ENCODE data around the gene CSPG4.

The CSPG4 gene

DNA sequence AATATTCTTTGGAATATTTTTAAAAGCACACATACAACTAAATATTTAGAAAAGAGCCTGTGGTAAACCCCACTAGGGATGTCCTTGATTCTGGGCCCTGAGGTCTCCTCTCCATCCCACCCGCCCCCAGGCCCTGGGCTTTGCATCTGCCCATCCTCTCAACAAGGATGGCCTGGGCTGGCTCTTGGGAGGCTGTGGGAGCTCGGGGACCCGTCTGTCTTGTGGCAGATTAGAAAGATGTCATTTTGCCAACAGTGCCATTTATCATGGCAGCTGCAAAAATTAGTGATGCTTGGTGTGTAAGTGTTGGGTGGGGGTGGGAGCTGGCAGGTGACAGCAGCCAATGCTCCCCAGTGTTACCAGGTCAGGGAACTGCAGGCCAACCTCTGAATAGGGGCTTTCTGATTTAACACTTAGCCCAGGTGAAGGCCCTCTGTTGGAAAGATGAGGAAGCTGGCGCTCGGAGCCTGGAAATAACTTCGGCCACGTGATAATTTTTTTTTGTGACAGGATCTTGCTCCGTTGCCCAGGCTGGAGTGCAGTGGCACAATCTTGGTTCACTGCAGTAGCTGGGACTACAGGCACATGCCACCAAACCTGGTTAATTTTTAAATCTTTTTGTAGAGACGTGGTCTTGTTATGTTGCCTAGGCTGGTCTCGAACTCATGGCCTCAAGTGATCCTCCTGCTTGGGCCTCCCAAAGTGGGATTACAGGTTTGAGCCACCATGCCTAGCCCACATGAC is 16.9 kb upstream of the CSPG4 start:
- Histone ChIP-seq H3K27me3 (ENCODE audit: low read depth, low read length) (no peaks in the 10 kb centered on the region), H3K4me1 (ENCODE audit: control insufficient read depth in 1 of 2, insufficient read depth in 2 of 2, low read length in 2 of 2) (peaks cover 1 to 26% of the 10 kb centered on the region in 2 donors), H3K4me3 (ENCODE audit: low read depth in 1 of 2, low read length in 2 of 2) (no peak overlapping the region), H3K36me3 (ENCODE audit: control insufficient read depth in 1 of 2, insufficient read depth in 2 of 2, low read length in 2 of 2) (no peaks in the 10 kb centered on the region), H3K9me3 (ENCODE audit: control insufficient read depth in 1 of 2, low read length in 2 of 2) (no peaks in the 10 kb centered on the region), H3K27ac (ENCODE audit: low read length) (no peak overlapping the region)

DNA sequence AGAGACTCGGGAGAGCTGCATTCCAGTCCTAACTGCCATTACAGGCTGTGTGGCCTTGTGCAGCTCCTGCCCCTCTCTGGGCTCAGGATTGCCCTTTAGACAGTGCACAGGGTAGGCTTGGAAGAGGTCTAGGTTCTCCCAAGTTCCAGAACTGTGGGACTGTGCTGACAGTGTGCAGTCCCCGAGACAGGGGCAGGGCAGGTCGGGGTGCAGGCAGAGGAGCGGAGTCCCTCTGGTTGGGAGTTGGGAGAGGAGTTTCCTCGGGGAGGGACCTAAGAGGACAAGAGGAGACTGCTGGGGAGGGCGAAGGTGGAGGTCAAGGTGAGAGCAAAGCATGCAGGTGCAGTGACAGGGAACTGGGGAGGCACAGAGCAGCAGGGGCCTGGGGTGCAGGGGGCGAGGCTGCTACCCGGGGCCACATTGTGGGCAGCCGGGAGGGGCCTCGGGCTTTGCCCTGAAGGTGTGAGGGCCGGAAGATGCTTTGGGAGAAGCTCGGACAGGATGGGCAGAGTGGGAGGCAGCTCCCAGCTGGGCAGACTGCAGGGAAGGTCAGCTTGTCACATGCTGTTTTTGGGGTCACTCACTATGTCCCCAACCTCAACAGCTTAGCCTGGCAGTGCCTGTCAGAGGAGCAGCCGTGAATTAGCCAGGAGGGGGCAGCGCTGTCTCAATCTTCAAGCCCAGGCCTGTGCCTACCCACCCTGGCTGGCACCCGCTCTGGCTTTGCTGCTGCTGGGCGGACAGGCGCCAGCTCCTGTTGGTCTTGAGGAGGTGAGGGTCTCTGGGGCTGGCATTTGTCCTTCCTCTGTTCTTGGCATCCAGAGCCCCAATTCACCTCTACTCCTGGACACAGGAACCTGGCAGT is 15.4 kb upstream of the CSPG4 start:
- Histone ChIP-seq H3K9me3 (ENCODE audit: control insufficient read depth in 1 of 2, low read length in 2 of 2) (no peaks in the 10 kb centered on the region), H3K27ac (ENCODE audit: low read length) (no peak overlapping the region), H3K27me3 (ENCODE audit: low read depth, low read length) (no peaks in the 10 kb centered on the region), H3K4me3 (ENCODE audit: low read depth in 1 of 2, low read length in 2 of 2) (no peak overlapping the region), H3K4me1 (ENCODE audit: control insufficient read depth in 1 of 2, insufficient read depth in 2 of 2, low read length in 2 of 2) (peaks cover 12 to 36% of the 10 kb centered on the region in 2 donors), H3K36me3 (ENCODE audit: control insufficient read depth in 1 of 2, insufficient read depth in 2 of 2, low read length in 2 of 2) (no peaks in the 10 kb centered on the region)

DNA sequence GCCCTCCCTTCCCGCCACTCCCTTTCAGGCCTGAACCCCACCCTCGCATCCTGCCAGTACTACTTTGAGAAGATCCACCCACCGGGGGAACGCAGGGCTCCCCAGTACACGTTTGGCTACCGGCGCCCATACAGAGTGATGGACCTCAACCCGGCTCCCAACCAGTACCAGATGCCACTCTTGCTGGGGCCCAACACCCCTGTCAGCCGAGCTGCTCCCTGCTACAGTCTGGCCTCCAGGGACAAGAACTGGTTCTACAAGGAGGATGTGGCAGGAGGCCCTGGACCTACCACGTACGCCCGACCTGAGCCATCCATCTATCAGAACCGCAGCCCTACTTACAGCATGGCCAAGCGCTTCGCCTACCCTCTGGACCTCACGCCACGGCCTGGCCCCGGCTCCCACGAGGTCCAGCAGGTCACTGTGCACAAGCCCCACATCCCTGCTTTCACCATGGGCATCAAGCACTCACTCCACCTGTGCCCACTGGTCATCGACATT is 14.4 kb upstream of the CSPG4 start:
- Histone ChIP-seq H3K36me3 (ENCODE audit: control insufficient read depth in 1 of 2, insufficient read depth in 2 of 2, low read length in 2 of 2) (no peaks in the 10 kb centered on the region), H3K9me3 (ENCODE audit: control insufficient read depth in 1 of 2, low read length in 2 of 2) (no peaks in the 10 kb centered on the region), H3K4me3 (ENCODE audit: low read depth in 1 of 2, low read length in 2 of 2) (no peak overlapping the region), H3K27ac (ENCODE audit: low read length) (no peak overlapping the region), H3K27me3 (ENCODE audit: low read depth, low read length) (no peaks in the 10 kb centered on the region), H3K4me1 (ENCODE audit: control insufficient read depth in 1 of 2, insufficient read depth in 2 of 2, low read length in 2 of 2) (peaks cover 12 to 40% of the 10 kb centered on the region in 2 donors)

DNA sequence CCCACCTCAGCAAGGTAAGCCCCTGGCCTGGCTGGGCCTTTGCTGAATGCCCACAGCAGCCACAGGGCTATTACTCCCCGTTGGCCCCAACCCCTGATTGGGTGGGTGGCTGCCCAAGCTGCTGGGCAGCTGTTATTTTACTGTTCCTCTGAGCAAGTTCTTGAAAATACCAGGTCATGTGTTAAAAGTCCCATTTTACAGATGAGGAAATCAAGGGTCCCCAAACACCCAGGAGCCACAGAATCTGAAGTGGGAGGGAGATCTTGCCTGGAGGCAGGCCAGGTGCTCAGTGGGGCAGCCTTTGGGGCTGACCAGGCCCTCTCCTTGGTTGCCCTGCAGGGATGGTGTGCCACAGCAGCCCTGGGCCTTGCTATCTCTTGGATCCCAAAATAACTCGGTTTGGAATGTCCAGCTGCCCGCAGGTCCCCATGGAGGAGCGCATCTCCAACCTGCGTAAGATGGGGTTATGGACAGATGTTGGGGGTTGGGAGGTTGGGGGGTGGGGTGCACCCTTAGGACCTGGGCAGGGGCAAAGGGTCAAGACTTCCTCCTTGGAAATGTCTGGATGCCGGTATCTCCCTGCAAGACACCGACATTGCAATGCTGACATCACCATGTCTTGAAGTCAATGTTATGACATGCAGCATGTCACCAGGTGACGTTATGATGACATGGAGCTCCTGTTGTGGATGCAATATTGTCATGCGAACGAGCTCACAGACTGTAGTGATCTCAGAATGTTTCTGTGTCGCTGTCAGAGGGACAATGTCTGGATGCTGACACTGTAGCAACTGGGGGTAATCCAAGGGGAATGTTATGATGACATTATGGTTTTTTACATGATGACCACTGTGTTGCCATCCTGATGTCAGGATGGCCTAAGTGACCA is 13.3 kb upstream of the CSPG4 start:
- Histone ChIP-seq H3K4me3 (ENCODE audit: low read depth in 1 of 2, low read length in 2 of 2) (no peak overlapping the region), H3K36me3 (ENCODE audit: control insufficient read depth in 1 of 2, insufficient read depth in 2 of 2, low read length in 2 of 2) (no peaks in the 10 kb centered on the region), H3K27me3 (ENCODE audit: low read depth, low read length) (no peaks in the 10 kb centered on the region), H3K27ac (ENCODE audit: low read length) (no peak overlapping the region), H3K4me1 (ENCODE audit: control insufficient read depth in 1 of 2, insufficient read depth in 2 of 2, low read length in 2 of 2) (peaks cover 12 to 37% of the 10 kb centered on the region in 2 donors), H3K9me3 (ENCODE audit: control insufficient read depth in 1 of 2, low read length in 2 of 2) (no peaks in the 10 kb centered on the region)

DNA sequence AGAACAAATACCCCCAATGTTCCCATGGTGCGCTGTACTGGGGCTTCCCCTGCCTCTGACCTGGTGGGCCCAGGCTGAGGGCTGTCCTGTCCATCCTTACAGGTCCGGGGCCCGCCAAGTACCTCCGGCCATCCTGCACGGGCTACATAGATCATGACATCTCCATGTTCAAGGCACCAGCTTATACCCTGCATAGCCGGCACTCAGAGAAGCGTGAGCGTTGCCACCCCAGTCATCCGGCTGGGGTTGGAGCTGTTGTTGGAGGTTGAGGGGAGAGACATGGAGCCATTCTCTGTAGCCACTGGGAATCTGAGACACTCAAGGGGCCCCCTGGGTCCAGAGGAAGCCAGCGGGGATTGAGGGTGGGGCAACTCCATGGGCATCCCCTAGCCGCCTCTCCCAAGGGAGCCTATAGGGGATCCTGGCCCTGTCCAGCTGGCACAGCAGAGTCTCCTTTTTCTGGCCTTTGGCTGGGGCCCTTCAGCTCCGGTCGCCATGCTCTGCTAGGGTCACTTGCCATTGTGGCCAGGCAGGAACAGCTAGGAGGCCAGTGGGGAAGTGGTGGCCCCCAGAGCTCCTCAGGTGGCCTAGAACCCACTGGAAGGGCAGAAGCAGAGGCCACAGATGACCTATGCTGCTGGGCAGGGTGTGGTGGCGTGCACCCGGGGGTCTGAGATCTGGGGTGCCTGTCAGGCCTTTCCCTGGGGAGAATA is 12.5 kb upstream of the CSPG4 start:
- H3K36me3 ChIP-seq (ENCODE audit: control insufficient read depth in 1 of 2, insufficient read depth in 2 of 2, low read length in 2 of 2): no peaks in the 10 kb centered on the region
- H3K27ac ChIP-seq (ENCODE audit: low read length): no peak overlapping the region
- H3K4me1 ChIP-seq (ENCODE audit: control insufficient read depth in 1 of 2, insufficient read depth in 2 of 2, low read length in 2 of 2): peaks cover 12 to 42% of the 10 kb centered on the region in 2 donors
- no peak overlapping the region for H3K4me3 ChIP-seq (ENCODE audit: low read depth in 1 of 2, low read length in 2 of 2)
- H3K27me3 ChIP-seq (ENCODE audit: low read depth, low read length): no peaks in the 10 kb centered on the region
- no peaks in the 10 kb centered on the region for H3K9me3 ChIP-seq (ENCODE audit: control insufficient read depth in 1 of 2, low read length in 2 of 2)

DNA sequence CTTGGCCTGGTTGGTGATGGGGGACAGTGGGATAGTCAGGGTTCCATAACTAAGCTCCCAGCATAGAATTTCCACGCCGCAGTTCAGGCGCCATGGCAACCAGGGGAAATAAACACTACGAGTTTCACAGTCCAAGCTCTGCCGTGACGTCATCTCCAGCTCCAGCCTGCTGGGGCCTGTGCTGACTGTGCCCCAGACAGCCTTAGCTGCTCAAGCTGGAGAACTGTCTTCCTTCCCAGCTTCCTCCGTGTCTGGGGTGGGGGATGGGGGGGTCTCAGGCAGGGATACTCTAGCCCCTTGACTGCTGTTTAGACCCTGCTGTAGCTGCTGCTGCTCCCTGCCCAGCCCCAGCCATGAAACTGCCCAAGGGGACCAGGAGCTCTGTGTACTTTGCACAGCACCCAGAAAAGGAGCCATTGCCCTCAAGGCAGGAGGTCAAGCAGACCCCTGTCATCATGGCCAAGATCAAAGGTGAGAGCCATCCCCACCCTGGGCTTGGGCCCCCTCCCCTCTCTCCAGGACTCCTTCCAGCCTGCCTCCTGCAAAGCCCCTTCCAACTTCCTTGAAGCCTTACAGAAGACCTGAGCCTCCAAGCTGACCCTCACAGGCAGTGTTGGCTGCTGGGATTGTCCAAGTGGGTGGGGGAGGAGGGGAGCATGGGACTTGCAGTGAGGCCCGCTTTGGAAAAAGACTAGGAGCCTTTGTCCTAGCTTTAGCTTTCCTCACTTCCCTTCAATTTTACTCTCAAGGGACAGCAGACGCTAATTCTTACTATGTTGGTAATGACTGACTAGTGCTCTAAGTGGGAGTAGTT is 11.4 kb upstream of the CSPG4 start:
- H3K4me3 ChIP-seq (ENCODE audit: low read depth in 1 of 2, low read length in 2 of 2): peak overlapping the region in 1 of 2 donors; percentile 30
- H3K9me3 ChIP-seq (ENCODE audit: control insufficient read depth in 1 of 2, low read length in 2 of 2): no peaks in the 10 kb centered on the region
- H3K27ac ChIP-seq (ENCODE audit: low read length): peak overlapping the region; percentile 84

DNA sequence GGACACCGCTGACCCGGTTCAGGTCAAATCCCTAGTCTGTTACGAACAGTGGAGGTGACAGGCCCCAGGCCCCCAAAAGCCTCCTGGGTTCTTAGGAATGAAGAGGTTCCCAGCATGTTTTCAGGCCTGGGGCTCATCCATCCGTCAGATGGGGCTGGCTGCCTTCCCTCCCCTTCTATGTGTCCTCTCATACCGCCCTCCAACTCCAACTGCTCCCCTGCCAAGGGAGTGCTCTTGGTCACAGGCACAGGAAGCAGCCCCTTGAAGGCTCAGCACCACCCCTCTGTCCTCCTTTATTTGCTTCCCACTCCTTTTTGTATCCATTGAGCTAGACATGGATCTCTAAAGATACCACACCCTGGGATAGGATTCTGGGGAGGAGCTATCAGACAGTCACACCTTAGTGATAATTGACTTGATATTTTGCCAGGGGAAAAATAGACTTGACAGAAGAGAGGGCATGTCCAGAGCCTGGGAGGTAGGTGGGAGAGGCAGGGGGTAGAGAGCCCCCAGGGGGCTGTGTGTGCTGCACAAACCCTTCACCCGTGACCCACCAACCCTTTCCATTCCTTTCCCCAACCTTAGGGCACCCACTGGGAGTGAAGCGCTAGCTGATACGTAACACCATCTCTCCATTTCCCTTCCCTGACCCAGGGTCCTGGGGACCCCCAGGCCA is 10.7 kb upstream of the CSPG4 start:
- H3K27ac ChIP-seq (ENCODE audit: low read length): peak overlapping the region; percentile 84
- H3K27me3 ChIP-seq (ENCODE audit: low read depth, low read length): no peaks in the 10 kb centered on the region
- no peaks in the 10 kb centered on the region for H3K36me3 ChIP-seq (ENCODE audit: control insufficient read depth in 1 of 2, insufficient read depth in 2 of 2, low read length in 2 of 2)
- peaks cover 12 to 42% of the 10 kb centered on the region in 2 donors for H3K4me1 ChIP-seq (ENCODE audit: control insufficient read depth in 1 of 2, insufficient read depth in 2 of 2, low read length in 2 of 2)
- no peaks in the 10 kb centered on the region for H3K9me3 ChIP-seq (ENCODE audit: control insufficient read depth in 1 of 2, low read length in 2 of 2)
- H3K4me3 ChIP-seq (ENCODE audit: low read depth in 1 of 2, low read length in 2 of 2): no peak overlapping the region

More for the DNA sequence above, 11.4 kb upstream of the CSPG4 start:
- Histone ChIP-seq H3K36me3 (ENCODE audit: control insufficient read depth in 1 of 2, insufficient read depth in 2 of 2, low read length in 2 of 2) (no peaks in the 10 kb centered on the region), H3K27me3 (ENCODE audit: low read depth, low read length) (no peaks in the 10 kb centered on the region), H3K4me1 (ENCODE audit: control insufficient read depth in 1 of 2, insufficient read depth in 2 of 2, low read length in 2 of 2) (peaks cover 12 to 42% of the 10 kb centered on the region in 2 donors)

DNA sequence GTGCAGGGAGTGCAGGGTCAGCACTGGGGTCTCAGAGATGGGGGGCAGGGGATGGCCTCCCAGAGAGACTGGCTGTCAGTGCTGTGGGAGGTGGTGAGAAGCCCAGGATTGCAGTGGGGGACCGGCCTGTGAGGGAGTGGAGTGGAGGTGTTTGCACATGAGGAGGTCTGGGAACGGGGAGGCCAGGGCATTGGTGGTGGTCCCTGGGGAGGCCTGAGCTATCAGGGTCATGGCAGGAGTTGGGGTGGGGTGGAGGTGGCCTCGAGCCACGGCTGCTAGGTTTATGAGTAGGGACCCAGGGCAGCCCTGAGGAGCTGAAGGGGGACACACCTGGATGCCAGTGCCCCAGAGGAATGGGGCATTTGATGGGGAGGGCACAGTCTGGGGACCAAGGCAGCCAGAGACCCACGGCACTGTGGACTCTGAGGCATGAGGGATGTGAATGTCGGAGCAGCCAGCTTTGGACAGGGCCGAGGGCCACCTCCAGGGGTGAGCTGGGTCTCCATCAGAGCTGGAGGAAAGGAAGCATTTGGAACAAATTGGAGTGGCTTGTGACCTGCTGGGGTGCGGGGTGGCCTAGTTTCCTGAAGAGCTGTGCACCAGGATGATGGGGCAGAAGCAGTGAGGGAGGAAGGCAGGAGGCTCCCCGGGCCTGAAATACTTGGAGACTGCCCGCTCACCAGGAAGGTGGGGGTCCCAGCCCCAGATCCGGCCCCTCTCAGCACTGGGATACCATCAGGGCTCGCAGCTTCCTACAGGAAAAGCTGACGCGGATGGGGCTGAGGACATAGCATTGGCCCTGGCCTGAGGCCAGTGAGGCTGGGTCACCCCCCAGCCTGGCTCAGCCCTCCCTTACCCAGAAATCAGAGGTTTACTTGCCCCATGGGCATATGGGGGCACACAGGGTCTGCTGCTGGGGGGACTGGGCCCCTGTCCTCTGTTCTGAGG is 9.5 kb upstream of the CSPG4 start:
- Histone ChIP-seq H3K9me3 (ENCODE audit: control insufficient read depth in 1 of 2, low read length in 2 of 2) (no peaks in the 10 kb centered on the region), H3K27ac (ENCODE audit: low read length) (peak overlapping the region; percentile 84), H3K27me3 (ENCODE audit: low read depth, low read length) (no peaks in the 10 kb centered on the region), H3K4me3 (ENCODE audit: low read depth in 1 of 2, low read length in 2 of 2) (peak overlapping the region in 1 of 2 donors; percentile 7), H3K4me1 (ENCODE audit: control insufficient read depth in 1 of 2, insufficient read depth in 2 of 2, low read length in 2 of 2) (peaks cover 12 to 42% of the 10 kb centered on the region in 2 donors), H3K36me3 (ENCODE audit: control insufficient read depth in 1 of 2, insufficient read depth in 2 of 2, low read length in 2 of 2) (no peaks in the 10 kb centered on the region)

DNA sequence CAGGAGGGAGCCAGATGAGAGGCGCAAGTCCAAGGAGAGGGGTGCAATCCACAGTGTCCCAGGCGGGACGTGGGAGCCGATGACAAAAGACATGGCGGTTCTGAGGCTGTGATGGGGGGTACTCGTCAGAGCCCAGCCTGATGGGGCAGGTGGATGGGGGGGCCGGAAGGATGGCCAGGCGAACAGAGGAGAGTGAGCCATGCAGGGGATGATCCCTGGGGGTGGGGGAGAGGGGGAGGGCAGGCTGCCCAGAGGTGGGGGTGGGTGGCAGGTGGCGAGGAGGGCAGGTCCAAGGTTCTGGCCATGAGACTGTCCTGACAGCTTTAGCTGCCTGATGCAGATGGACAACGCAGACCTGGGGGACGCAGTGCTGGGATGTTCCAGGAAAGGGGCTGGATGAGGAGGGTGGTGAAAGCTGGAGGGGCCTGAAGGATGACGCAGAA is 8.9 kb upstream of the CSPG4 start:
- H3K4me3 ChIP-seq (ENCODE audit: low read depth in 1 of 2, low read length in 2 of 2): no peak overlapping the region
- H3K9me3 ChIP-seq (ENCODE audit: control insufficient read depth in 1 of 2, low read length in 2 of 2): no peaks in the 10 kb centered on the region
- H3K27ac ChIP-seq (ENCODE audit: low read length): no peak overlapping the region
- H3K4me1 ChIP-seq (ENCODE audit: control insufficient read depth in 1 of 2, insufficient read depth in 2 of 2, low read length in 2 of 2): peaks cover 12 to 46% of the 10 kb centered on the region in 2 donors
- no peaks in the 10 kb centered on the region for H3K36me3 ChIP-seq (ENCODE audit: control insufficient read depth in 1 of 2, insufficient read depth in 2 of 2, low read length in 2 of 2)
- no peaks in the 10 kb centered on the region for H3K27me3 ChIP-seq (ENCODE audit: low read depth, low read length)
